Measurements from ENCODE around the gene MINDY3. TPM values are rescaled to one million over a fixed set of nuclear protein-coding genes. Genes with fewer than 3 reads are reported as not detected.

The MINDY3 gene
- total RNA-seq, 1 experiment from 2014 or later: 14.9 TPM

DNA sequence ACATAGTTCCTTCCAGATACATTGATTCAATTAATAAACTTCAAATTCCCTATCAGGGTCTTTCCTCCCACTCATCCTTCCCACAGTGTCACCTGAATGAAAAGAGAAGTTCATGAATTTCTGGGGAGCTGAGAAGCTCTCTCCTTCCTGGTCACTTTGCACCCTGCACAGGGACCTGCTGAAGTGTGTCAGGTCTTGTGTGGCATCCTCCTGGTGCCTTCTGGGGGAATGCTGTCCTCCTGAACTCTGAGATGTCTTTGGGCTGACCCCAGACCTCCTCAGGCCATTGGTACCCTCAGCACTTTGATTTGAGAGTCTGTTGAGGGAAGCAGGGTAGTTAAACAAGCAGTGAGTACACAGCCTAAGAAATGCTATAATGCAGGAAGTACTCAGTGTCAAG lies 101.0 kb downstream of the MINDY3 start:
- H4K8ac ChIP-seq (replicated peaks; ENCODE audit: insufficient read length, low read depth, low read length): no peak overlapping the region
- no peaks in the 10 kb centered on the region for H3K23me2 ChIP-seq (ENCODE audit: insufficient read length, low read depth, low read length, poor library complexity, severe bottlenecking)
- Mint-ChIP-seq H3K27ac (no peak overlapping the region), H3K4me3 (no peak overlapping the region), H3K4me1 (no peaks in the 10 kb centered on the region), H3K27me3 (ENCODE audit: low read depth) (peaks cover 13% of the 10 kb centered on the region), H3K9me3 (peaks cover 0 to 2% of the 10 kb centered on the region in 2 experiments; a peak in 1 of 5 replicates), H3K36me3 (ENCODE audit: insufficient read depth in 1 of 3, low read depth in 3 of 3) (no peaks in the 10 kb centered on the region)
- H3K4me2 ChIP-seq (ENCODE audit: insufficient read depth, insufficient read length, low read length): no peak overlapping the region
- H2BK12ac ChIP-seq (ENCODE audit: insufficient read length, low read depth, low read length): no peak overlapping the region
- H3K27me3 ChIP-seq (ENCODE audit: insufficient read depth, low read length): no peaks in the 10 kb centered on the region
- H3K9ac ChIP-seq (ENCODE audit: extremely low read depth, insufficient read length, low read length): no peak overlapping the region
- TF ChIP-seq, protein P1, sequence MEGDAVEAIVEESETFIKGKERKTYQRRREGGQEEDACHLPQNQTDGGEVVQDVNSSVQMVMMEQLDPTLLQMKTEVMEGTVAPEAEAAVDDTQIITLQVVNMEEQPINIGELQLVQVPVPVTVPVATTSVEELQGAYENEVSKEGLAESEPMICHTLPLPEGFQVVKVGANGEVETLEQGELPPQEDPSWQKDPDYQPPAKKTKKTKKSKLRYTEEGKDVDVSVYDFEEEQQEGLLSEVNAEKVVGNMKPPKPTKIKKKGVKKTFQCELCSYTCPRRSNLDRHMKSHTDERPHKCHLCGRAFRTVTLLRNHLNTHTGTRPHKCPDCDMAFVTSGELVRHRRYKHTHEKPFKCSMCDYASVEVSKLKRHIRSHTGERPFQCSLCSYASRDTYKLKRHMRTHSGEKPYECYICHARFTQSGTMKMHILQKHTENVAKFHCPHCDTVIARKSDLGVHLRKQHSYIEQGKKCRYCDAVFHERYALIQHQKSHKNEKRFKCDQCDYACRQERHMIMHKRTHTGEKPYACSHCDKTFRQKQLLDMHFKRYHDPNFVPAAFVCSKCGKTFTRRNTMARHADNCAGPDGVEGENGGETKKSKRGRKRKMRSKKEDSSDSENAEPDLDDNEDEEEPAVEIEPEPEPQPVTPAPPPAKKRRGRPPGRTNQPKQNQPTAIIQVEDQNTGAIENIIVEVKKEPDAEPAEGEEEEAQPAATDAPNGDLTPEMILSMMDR (conservative IDR thresholded peaks at IDR 0.05): no peak
- H2BK15ac ChIP-seq (ENCODE audit: low read depth, low read length): no peak overlapping the region
- no peak overlapping the region for H3K23ac ChIP-seq (ENCODE audit: insufficient read length, low read depth, low read length)
- no peak overlapping the region for H3K56ac ChIP-seq (ENCODE audit: insufficient read length, low read depth, low read length)
- no peaks in the 10 kb centered on the region for H3K9me3 ChIP-seq (ENCODE audit: control insufficient read depth, low read depth, low read length)
- no peaks in the 10 kb centered on the region for H3K79me1 ChIP-seq (ENCODE audit: insufficient read depth, low read depth, low read length, poor library complexity, severe bottlenecking)
- no peaks in the 10 kb centered on the region for H3K4me1 ChIP-seq (ENCODE audit: insufficient read depth, low read length)
- no peak overlapping the region for H4K5ac ChIP-seq (ENCODE audit: insufficient read length, low read depth, low read length)
- H2BK20ac ChIP-seq (ENCODE audit: low read depth, low read length, poor library complexity, severe bottlenecking): no peak overlapping the region
- H4K20me1 ChIP-seq (ENCODE audit: control insufficient read depth, insufficient read depth, insufficient read length): no peaks in the 10 kb centered on the region
- H2AK5ac ChIP-seq (ENCODE audit: insufficient read length, low read length): no peak overlapping the region
- DNase-seq: no peak
- no peak overlapping the region for H3K27ac ChIP-seq (ENCODE audit: insufficient read length, low read depth, low read length)
- no peak overlapping the region for H2AFZ ChIP-seq (ENCODE audit: low read length)
- no peak overlapping the region for H2BK120ac ChIP-seq (ENCODE audit: low read depth, low read length, poor library complexity, severe bottlenecking)
- no peak overlapping the region for H2BK5ac ChIP-seq (ENCODE audit: insufficient read length, low read length)
- no peak overlapping the region for H3K14ac ChIP-seq (ENCODE audit: insufficient read depth, low read length)
- H3T11ph ChIP-seq (ENCODE audit: low read length): no peak overlapping the region
- H3K79me2 ChIP-seq (ENCODE audit: insufficient read depth, low read length): no peaks in the 10 kb centered on the region
- no peak overlapping the region for H4K91ac ChIP-seq (ENCODE audit: insufficient read length, low read depth, low read length)
- no peak overlapping the region for H3K4ac ChIP-seq (ENCODE audit: low read depth, low read length)
- H3K18ac ChIP-seq (ENCODE audit: insufficient read length, low read depth, low read length): no peak overlapping the region
